ENCODE measurements around the gene OSTM1. TPM values are rescaled to one million over a fixed set of nuclear protein-coding genes. Genes with fewer than 3 reads are reported as not detected.

OSTM1 gene
- total and polyA plus RNA-seq, 2 of the 8 experiments (the other 6 are each of a cell fraction or from before 2014, with no cell fraction given): 17.7 to 26.1 TPM

DNA sequence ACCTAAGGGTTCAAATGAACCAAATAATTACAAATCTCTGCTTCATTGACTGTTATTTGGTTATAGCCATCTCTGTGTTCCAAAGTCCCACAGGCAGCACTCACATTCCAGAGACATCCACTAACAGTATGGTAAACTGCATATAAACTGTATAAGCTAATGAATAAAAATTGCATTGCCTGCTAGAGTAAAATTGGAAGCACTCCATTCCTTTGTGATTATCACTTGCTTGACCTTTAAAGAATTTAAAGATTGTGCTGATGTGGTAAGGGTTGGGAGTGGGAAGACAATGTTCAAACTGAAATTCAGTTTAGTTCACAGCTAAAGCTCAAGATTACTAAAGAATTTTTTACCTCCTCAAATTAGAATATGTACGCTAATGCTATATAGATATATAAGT is 31.0 kb upstream of the OSTM1 start (continued):
- TF ChIP-seq SP2 (IDR thresholded peaks at IDR 0.05; ENCODE audit: low read length) (no peak), SUZ12 (IDR thresholded peaks at IDR 0.05; ENCODE audit: low read length) (no peak), CHD2 (IDR thresholded peaks at IDR 0.05; ENCODE audit: low read length) (no peak), KDM1A (IDR thresholded peaks at IDR 0.05; ENCODE audit: borderline replicate concordance, low read length) (no peak), SIX5 (IDR thresholded peaks at IDR 0.05; ENCODE audit: low read depth, low read length) (no peak), SP1 (IDR thresholded peaks at IDR 0.05; ENCODE audit: low read depth, low read length) (no peak), RNF2 (IDR thresholded peaks at IDR 0.05; ENCODE audit: borderline replicate concordance, low read depth, low read length, missing control alignments, poor library complexity, severe bottlenecking) (no peak), POLR2AphosphoS5 (IDR thresholded peaks at IDR 0.05; ENCODE audit: low read depth, low read length) (no peak)
